Kasumi-1 (cell line): ENCODE data around the gene FERMT3.

Experiments
- DNase-seq, 2 experiments: peaks; one replicate each; lab custom pipeline; 2025; lab: John Stamatoyannopoulos, UW

Gene FERMT3

DNA sequence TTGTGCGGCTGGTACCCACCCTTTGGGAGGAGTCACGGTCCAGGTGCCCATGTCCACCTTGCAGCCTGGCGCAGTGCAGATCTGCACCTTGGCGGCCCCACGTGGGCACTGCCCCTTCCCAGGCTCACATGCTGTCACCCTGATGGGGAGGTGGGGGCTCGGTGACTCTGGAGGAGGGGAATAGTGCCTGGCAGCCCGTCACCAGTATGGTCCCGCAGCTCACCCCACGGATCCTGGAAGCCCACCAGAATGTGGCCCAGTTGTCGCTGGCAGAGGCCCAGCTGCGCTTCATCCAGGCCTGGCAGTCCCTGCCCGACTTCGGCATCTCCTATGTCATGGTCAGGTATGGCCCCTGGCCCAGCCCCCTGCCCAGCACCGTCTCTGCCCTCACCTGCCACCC is 14.3 kb downstream of the FERMT3 start:
- no peak for DNase-seq

DNA sequence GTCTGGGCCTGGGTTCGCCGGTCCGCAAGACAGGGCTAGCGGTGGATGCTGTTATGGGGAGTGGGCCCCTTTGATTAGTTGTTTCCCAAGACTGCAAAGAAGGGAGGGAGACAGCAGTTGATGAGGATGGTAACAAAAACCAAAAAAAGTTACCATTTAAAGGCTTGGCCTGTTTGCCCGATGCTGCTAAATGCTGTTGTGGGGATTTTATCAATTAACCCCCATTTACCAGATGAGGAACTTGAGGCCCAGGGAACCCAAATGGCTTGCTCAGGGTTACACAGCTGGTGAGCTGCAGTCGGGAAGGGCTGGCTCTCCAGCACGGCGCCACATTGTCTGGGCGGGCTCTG is 16.1 kb downstream of the FERMT3 start:
- no peak for DNase-seq

DNA sequence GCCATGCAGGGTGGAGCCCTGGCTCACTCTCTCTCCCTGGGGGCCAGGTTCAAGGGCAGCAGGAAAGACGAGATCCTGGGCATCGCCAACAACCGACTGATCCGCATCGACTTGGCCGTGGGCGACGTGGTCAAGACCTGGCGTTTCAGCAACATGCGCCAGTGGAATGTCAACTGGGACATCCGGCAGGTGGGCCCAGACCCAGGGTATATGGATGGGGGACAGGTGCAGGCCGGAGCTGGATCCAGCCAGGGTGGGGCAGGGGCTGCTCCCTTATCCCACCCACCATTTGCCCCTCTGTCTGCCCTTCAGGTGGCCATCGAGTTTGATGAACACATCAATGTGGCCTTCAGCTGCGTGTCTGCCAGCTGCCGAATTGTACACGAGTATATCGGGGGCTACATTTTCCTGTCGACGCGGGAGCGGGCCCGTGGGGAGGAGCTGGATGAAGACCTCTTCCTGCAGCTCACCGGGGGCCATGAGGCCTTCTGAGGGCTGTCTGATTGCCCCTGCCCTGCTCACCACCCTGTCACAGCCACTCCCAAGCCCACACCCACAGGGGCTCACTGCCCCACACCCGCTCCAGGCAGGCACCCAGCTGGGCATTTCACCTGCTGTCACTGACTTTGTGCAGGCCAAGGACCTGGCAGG is 16.6 kb downstream of the FERMT3 start:
- DNase-seq = no peak

DNA sequence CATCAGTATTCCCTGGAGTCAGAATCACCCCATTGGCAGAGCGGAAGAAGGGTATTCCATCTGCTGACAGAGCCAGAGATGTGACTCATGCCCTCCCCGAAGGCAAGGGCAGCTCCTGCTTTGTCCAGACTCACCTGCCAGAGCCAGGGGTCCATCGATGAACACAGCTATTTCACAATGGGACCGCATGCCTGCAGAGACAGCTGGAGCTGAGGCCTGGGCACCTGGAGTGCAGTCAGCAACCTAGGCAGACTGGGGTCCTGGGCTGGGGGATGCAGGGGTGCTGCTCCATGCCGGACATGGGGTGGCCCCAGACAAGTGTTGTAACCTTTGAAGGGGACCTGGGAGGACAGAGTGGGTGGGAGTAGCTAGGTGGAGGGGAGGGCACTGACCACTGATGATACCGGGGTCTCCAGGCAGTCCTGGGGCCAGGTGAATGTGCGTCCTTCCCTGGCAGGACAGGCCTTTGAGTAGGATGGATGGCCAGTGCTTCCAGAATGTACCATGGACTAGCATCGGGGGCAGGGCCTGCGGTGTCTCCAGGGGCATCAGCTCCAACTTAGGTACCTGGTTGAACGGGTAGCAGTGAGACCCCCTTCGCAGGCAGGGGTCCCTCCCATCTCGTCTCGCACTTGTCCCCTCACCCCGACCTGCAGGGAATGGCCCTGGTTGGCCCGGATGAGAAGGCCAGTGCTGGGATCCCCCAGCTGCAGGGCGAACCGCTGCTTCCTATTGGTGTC is 17.8 kb downstream of the FERMT3 start:
- DNase-seq = no peak

DNA sequence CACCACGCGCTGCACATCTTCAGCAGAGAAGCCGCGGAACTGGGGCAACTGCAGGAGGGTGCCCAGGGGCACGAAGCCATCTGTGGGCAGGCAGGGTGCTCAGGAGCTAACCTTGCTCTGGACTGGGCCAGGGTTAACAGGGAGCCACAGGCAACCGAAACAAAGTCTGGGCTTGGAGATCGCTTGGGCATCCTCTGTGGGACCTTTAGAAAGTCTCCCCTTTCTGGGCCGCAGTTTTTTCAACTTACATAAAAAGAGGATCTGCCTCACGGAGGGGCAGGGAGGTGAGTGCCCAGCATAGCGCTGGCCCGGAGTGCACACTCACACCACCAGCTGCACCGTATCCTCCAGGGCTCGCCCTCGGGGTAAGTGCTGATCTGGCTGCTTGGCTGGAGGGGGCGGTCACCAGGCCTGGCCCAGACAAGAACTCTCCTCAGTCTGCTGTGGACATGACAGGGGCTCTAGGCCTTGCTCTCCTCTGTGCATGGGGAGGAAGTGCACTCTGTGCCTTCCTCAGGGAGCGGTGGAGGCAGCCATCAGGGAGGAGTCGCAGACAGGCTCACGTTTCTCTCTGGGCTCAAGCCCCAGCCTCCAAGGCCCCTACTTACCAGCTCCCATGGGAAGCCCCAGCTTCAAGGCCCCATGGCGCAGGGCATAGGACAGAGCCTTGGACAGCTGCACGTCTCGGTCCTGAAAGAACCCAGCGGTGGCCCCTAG is 18.5 kb downstream of the FERMT3 start:
- DNase-seq = no peak

DNA sequence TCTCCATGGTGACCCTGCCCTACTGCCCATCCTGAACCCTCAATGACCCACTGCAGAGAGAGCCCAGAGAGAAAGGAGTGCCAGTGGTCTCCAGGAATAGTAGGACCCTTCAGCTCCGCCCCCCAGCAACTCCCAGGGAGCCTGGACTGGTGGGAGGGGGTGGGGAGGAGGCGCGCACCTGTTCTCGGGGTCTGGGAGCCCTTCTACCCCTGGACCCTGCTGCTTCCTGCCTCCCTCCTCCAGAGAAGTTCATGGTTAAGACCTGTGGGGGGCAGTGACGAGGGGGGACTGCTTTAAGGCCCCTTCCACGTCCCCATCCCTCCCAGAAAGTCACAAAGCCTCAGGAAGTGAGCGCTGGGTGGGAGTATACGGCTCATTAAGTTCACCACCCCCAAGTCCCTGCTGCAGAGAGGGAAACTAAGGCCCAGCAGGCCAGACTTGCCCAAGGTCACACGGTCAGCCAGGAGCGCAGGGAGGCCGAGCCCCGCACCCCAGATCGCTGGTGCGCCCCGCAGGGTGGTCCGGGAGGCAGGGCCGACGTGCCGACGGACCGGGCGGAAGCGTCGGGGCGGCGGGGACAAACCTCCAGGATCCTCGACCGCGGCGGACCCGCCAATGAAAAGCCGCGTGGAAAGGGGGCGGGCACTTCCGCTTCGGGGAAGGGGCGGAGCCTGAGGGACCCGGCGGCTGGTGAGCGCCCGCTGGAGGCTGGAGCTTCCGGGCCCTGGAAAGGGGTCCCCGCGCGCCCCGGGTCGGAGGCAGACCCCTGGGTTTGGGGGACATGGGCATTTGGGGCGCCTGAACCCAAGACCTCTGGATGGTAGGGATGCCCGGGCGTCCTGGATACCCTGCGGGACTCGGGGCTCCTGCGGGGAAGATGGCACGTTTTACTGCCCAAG is 19.3 kb downstream of the FERMT3 start, which contains the start of the genes NUDT22 and TRPT1:
Gene NUDT22 (plus strand): TSS at position 667 of the 899 bp plus-strand sequence. CDS start 379 bp downstream, outside the sequence.
Gene TRPT1 (minus strand): TSS at position 579 of the 899 bp plus-strand sequence. CDS start 326 bp downstream, at position 253.
- peak; percentile 78 to 80 for DNase-seq

DNA sequence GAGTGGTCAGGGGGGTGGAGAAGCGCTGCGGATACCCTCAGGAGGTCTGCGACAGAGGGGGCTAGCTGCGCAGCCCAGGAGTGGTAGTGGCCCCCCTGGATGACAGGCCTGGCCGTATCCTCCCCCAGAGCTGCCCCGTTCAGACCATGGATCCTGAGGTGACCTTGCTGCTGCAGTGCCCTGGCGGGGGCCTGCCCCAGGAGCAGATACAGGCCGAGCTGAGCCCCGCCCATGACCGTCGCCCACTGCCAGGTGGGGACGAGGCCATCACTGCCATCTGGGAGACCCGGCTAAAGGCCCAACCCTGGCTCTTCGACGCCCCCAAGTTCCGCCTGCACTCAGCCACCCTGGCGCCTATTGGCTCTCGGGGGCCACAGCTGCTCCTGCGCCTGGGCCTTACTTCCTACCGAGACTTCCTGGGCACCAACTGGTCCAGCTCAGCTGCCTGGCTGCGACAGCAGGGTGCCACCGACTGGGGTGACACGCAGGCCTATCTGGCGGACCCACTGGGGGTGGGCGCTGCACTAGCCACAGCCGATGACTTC is 20.1 kb downstream of the FERMT3 start:
- peak; percentile 76 to 77 for DNase-seq

DNA sequence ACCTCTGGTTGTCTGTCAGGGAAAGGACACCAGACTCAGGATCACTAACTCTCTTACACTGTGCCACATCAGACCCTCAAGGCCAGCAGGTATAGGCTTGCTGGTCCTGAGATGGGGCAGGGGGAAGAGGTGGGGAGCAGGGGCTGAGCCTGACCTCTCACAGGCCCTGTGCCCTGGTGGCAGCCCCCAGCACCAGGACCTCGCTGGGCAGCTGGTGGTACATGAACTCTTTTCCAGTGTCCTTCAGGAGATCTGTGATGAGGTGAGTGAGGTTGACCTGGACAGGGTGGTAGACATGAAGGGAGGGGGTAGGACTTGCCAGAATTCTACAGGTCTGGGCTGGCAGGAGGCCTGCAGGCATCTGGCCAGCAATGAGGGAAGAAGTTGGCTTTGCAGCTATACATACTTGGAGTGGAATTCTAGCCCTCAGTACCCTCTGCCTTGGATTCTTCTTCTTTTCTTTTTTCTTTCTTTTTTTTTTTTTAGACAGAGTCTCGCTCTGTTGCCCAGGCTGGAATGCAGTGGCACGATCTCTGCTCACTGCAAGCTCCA is 21.0 kb downstream of the FERMT3 start:
- DNase-seq = no peak

DNA sequence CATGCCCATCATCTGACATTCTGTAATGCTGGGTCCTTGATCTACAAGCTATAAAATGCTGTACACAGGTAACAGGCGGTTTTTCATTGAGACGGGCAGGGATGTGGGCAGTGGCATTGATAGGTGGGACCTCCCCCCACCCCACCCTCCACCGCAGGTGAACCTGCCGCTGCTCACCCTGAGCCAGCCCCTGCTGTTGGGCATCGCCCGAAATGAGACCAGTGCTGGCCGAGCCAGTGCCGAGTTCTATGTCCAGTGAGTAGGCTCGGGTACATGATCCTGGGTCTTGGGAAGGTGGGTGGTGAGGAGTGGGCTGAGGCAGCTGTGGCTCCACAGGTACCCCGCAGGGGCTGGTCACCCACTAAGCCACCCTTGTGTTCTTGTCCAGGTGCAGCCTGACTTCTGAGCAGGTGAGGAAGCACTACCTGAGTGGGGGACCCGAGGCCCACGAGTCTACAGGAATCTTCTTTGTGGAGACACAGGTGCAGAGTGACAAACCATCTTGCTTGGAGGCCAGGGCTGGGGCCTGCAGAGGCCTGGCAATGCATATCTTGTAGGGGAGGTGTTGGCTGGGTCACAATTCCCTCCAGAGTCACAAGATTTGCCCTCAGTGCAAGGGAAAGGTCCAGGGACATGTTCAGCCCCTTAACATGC is 22.7 kb downstream of the FERMT3 start:
- no peak for DNase-seq

DNA sequence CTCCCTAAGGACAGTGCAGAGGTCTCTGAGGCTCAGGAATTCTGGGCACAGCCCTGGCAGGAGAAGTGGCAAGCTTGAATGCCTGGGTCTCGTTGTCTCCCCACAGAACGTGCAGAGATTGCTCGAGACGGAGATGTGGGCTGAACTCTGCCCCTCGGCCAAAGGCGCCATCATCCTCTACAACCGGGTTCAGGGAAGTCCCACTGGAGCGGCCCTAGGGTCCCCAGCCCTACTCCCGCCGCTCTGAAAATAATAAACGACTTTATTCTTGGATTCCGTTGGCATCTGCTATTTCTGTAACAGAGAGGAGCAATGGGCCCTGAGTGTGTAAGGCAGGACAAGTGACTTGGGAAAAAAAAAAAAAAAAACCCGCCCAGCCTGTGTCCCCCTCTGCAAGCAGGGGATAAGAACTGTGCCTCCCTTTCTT is 23.2 kb downstream of the FERMT3 start:
- DNase-seq = no peak

DNA sequence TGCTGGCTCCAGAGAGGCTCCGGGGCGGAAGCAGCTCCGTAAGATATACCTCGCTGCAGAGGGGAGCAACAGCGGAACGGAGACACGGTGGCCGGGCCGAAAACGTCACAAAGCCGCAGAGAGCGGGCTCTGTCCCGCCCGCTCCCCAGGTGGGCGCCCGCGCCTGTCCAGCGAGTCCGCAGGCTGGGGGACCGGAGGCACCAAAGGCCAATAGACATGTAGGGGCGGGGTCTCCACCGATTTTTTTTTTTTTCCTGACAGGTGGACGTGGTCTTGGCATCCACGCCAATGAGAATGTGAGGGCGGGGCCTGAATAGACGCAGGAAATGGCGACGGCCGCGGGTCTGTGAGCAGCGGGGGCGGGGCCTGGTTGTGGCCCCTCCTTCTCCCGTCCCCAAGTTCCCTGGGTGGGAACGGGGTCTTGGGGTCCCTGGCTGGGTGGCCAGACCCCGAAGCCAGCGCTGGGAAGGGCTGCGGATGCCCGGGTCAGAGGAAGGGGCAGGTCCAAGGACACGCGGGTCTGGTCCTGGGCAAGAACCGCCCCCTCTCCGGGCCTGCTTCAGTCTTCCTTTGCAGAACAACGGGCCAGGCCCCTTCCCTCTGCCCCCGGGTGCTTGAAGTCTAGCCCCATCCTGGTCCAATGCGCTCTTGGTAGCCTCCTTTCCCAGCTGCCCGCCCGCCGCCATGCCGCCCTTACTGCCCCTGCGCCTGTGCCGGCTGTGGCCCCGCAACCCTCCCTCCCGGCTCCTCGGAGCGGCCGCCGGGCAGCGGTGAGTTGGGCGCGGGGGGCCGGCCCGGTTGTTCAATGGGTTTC is 23.9 kb downstream of the FERMT3 start, which contains the start of gene DNAJC4:
Gene DNAJC4 (plus strand): TSS at position 378 of the 814 bp plus-strand sequence. CDS start 307 bp downstream, at position 685.
- peak; percentile 65 to 72 for DNase-seq

DNA sequence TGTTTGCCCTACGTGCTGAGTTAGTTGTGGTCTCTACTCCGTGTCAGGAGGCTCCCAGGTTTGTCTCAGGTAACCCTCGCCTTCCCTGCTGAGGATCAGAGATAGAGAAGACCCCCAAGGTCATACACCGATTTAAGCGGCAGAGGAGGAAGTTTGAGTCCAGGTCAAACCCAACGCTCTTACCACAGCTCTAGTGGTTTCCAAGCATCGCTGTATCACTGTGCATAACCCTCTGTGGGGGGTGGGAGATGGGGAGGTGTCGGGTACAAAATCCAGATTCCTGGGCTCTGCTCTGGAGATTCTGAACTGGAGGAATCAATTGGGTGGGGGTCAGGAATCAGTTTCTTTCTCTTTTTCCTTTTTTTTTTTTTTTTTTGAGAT is 24.5 kb downstream of the FERMT3 start:
- no peak for DNase-seq

DNA sequence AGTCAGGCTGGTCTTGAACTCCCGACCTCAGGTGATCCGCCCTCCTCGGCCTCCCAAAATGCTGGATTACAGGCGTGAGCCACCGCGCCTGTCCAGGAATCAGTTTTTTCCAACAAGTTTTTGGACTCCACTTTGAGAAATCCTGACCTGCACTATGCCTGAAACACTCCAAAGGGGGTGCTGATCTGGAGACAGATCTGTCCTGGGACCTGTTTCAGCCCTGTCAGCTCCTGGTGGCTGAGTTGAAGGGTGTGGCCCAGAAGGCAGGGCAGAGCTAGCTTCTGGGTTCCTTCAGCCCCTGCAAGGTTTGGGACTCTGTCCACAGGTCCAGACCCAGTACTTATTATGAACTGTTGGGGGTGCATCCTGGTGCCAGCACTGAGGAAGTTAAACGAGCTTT is 25.0 kb downstream of the FERMT3 start:
- no peak for DNase-seq

DNA sequence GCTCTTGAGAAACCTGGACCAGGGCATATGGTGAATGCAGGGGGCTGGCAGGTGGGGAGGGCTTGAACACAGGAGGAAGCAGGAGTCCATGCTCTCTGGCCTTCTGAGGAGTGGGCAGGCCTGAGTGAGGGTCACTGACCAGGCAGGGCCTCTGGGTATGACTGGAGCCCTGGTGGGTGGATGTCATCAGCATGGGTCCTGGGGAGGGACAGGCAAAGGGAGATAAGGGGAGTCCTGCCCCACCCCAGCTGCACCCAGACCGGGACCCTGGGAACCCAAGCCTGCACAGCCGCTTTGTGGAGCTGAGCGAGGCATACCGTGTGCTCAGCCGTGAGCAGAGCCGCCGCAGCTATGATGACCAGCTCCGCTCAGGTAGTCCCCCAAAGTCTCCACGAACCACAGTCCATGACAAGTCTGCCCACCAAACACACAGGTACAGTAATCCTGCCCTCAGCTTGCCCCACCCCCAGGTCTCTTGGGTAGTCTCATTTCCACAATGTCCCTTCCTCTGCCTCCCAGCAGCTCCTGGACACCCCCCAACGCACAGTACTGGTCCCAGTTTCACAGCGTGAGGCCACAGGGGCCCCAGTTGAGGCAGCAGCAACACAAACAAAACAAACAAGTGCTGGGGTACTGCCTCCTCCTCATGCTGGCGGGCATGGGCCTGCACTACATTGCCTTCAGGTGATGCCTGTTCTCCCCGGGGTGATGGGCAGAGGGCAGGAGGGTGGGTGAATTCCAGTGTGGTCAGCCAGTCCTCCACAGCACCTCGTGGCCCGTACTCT is 25.9 kb downstream of the FERMT3 start:
- no peak for DNase-seq

DNA sequence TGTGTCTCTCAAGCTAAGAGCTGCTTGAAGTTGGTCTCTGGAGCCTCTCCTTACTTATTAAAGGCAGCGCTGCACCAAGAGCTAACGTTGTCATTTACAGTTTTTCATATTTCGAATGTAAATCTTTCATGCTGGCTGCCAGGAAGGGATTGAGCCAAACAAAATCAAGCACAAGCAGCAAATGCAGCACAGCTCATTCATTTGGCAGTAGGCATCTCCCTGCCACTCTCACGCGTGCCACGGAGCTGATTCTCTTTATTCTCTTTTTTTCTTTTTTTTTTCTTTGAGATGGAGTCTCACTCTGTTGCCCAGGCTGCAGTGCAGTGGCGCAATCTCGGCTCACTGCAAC is 26.4 kb downstream of the FERMT3 start:
- no peak for DNase-seq

DNA sequence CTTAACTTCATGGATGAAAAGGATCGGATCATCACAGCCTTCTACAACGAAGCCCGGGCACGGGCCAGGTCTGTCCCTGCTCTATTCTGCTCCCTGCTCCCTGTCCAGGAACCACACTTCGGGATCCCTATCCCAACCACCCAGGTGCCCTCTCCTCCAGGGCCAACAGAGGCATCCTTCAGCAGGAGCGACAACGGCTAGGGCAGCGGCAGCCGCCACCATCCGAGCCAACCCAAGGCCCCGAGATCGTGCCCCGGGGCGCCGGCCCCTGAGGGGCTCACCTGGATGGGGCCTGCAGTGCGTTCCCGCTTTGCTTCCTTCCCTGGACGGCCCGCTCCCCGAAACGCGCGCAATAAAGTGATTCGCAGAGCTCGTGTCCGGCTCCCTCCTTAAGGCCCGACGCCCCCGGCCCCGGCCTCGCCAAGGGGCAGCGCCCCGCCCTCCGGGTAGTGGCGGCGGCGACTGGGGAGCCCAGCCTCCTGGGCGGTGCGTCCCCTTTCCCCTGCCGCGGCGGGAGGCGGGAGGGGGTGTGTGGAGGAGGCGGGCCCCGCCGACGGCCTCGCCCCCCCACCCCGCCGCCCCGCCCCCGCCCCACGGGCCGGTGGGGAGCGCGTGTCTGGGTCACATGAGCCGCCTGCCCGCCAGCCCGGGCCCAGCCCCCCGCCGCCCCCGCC is 27.5 kb downstream of the FERMT3 start, which contains the start of gene VEGFB:
Gene VEGFB (plus strand): TSS at position 672 of the 674 bp plus-strand sequence. CDS start 250 bp downstream, outside the sequence.
- DNase-seq = peak; percentile 22 to 31

DNA sequence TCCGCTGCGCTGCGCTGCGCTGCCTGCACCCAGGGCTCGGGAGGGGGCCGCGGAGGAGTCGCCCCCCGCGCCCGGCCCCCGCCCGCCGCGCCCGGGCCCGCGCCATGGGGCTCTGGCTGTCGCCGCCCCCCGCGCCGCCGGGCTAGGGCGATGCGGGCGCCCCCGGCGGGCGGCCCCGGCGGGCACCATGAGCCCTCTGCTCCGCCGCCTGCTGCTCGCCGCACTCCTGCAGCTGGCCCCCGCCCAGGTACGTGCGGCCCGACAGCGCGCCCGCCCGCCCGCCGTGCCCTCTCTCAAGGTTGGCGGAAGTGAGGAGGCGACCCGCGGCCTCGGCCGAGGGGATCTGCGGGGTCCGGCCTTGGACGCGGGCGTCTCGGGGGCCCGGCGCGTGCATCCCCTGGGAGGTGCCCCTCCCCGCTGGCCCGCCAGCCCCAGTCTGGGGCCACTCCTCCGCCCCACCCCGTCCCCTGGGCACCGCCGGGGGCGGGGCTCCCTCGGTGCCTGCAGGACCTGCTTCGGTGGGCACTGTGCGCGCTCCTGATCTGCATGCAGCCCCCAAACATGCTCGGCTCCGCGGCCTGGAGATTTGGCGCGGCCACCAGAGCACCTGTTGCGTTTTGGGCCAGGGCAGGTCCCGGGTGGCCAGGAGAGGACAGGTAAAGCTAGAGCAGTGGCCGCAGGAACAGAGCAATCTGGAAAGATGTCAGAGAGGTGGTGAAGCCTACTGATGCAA is 28.3 kb downstream of the FERMT3 start:
- DNase-seq = no peak
